A673 (cell line): ENCODE results near the gene STXBP5L.

Experiments
- EZH2 ChIP-seq: fragments of 200-600 bp; sonication (generic); IDR thresholded peaks from 2 replicates; pipeline ENCODE4 v1.6.1; 2017; ENCODE audit warnings: borderline replicate concordance, low read depth, mild to moderate bottlenecking, mixed read lengths, antibody characterized with exemption, low read length; ENCODE audit not compliant: poor library complexity, severe bottlenecking
- TF ChIP-seq, protein P1 (sequence below): fragments of 300-800, 200-600 bp; sonication (generic); conservative IDR thresholded peaks from 2 replicates; pipeline ENCODE4 v1.5.1; 2017; ENCODE audit warnings: low read depth, mild to moderate bottlenecking, antibody characterized with exemption, low read length, moderate library complexity, mixed read lengths

GRCh38 chr3:120875989-120876388 is 32.0 kb upstream of the STXBP5L start:
- TF ChIP-seq, protein P1, sequence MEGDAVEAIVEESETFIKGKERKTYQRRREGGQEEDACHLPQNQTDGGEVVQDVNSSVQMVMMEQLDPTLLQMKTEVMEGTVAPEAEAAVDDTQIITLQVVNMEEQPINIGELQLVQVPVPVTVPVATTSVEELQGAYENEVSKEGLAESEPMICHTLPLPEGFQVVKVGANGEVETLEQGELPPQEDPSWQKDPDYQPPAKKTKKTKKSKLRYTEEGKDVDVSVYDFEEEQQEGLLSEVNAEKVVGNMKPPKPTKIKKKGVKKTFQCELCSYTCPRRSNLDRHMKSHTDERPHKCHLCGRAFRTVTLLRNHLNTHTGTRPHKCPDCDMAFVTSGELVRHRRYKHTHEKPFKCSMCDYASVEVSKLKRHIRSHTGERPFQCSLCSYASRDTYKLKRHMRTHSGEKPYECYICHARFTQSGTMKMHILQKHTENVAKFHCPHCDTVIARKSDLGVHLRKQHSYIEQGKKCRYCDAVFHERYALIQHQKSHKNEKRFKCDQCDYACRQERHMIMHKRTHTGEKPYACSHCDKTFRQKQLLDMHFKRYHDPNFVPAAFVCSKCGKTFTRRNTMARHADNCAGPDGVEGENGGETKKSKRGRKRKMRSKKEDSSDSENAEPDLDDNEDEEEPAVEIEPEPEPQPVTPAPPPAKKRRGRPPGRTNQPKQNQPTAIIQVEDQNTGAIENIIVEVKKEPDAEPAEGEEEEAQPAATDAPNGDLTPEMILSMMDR, result no peak
- TF ChIP-seq EZH2, result no peak
